BJ (cell line): ENCODE measurements around the gene PCDHGB3. TPM values are rescaled to one million over a fixed set of nuclear protein-coding genes. Genes with fewer than 3 reads are reported as not detected.
"Not testable (repeated sequence)": the region's sequence is repeated elsewhere in the genome, so short reads cannot be mapped to it uniquely, and the experiment has no call there.

Experiments used
- CTCF ChIA-PET: fragments of 350-600 bp; formaldehyde crosslinking; extraction: SDS; loops from one replicate; lab custom pipeline; 2021; ENCODE audit warnings: antibody characterized with exemption, inconsistent platforms; lab: Yijun Ruan, JAX
- POLR2A ChIA-PET: fragments of 300-600 bp; sonication (Branson Sonifier 250); formaldehyde crosslinking; extraction: SDS; loops from one replicate; lab custom pipeline; 2021; ENCODE audit warnings: antibody characterized with exemption; lab: Charles Lee
- DNase-seq: peaks from one replicate; pipeline ENCODE4 v3.0.0-alpha.2; 2011; ENCODE audit warnings: low read depth
- H3K27me3 ChIP-seq: 2 replicates; pipeline ENCODE4 v1.6.0; 2011; ENCODE audit warnings: low read length; ENCODE audit not compliant: control insufficient read depth, insufficient read depth
- H3K36me3 ChIP-seq: 2 replicates; pipeline ENCODE4 v1.5.1; 2011; ENCODE audit warnings: low read length; ENCODE audit not compliant: control insufficient read depth, insufficient read depth
- H3K4me3 ChIP-seq: 2 replicates; pipeline ENCODE4 v1.5.1; 2011; ENCODE audit warnings: low read depth, mild to moderate bottlenecking, control low read depth, low read length
- CTCF ChIP-seq: IDR thresholded peaks from 2 replicates; pipeline ENCODE4 v1.5.1; 2011; ENCODE audit warnings: low read depth, mild to moderate bottlenecking, control low read depth, inconsistent platforms, low read length, moderate library complexity; ENCODE audit not compliant: insufficient read depth
- polyA plus RNA-seq: library from polyadenylated mRNA; depleted of rRNA; stranded (reverse); fragments of >200 nt; gene quantifications from 2 replicates; pipeline ENCODE4 v1.2.3, GENCODE V29; 2011

PCDHGB3 gene
- polyA plus RNA-seq, 1 experiment: 3.0 TPM

GRCh38 chr5:141397756-141398551 lies 27.9 kb downstream of the PCDHGB3 start, which contains the start of gene PCDHGB5:
Gene PCDHGB5, plus strand, starts transcription at chr5:141397947. Its CDS starts 181 bp downstream, at chr5:141398128.
- DNase-seq, H3K27me3 ChIP-seq, H3K36me3 ChIP-seq: not testable (repeated sequence)
- TF ChIP-seq CTCF: peak; percentile 63
- H3K4me3 ChIP-seq: peak within 1 kb of the TSS; percentile 35
- POLR2A ChIA-PET: interaction anchor here (0.9 kb wide), 1 partner anchor 160 kb away, joined by 4 read pairs; no protein-coding TSS in a partner anchor
- CTCF ChIA-PET: interaction anchor here (0.7 to 4.2 kb wide), 21 partner anchors 9 to 168 kb away, joined by 3 to 28 read pairs (median 4); partner anchors contain the start of genes PCDHGA1, PCDHGA10, PCDHGA11 and PCDHGA4

GRCh38 chr5:141398608-141399007 lies 28.6 kb downstream of the PCDHGB3 start:
- H3K36me3 ChIP-seq: no peaks in the 10 kb centered on the region; the same call in 1 of the 2 replicates
- no peak for TF ChIP-seq CTCF
- DNase-seq: no peak
- ChIA-PET CTCF (interaction anchor here (0.9 to 4.2 kb wide), 9 partner anchors 15 to 166 kb away, joined by 3 to 28 read pairs (median 4); partner anchors contain the start of genes PCDHGA10, PCDHGA11, PCDHGA4 and PCDHGA7), POLR2A (no interaction called here)
- H3K4me3 ChIP-seq: no peak overlapping the region
- H3K27me3 ChIP-seq: no peaks in the 10 kb centered on the region

GRCh38 chr5:141399555-141400258 lies 29.7 kb downstream of the PCDHGB3 start:
- Histone ChIP-seq H3K4me3 (no peak overlapping the region), H3K36me3 (no peaks in the 10 kb centered on the region; the same call in 1 of the 2 replicates), H3K27me3 (no peaks in the 10 kb centered on the region)
- CTCF ChIA-PET: interaction anchor here (1.0 to 1.7 kb wide), 5 partner anchors 13 to 218 kb away, joined by 3 to 4 read pairs (median 3); partner anchors contain the start of genes PCDHB16 and PCDHGA10
- POLR2A ChIA-PET: no interaction called here
- DNase-seq: no peak
- TF ChIP-seq CTCF: no peak

GRCh38 chr5:141402553-141403243 lies 32.7 kb downstream of the PCDHGB3 start, which contains the start of gene PCDHGA9:
Gene PCDHGA9, plus strand, starts transcription at chr5:141402778. Its CDS starts 175 bp downstream, at chr5:141402953.
- CTCF ChIA-PET: interaction anchor here (0.6 to 1.5 kb wide), 4 partner anchors 12 to 161 kb away, joined by 3 to 8 read pairs (median 4); no protein-coding TSS in a partner anchor
- no peak for DNase-seq
- H3K27me3 ChIP-seq: no peaks in the 10 kb centered on the region
- no peak within 1 kb of the TSS for H3K4me3 ChIP-seq
- POLR2A ChIA-PET: no interaction called here
- TF ChIP-seq CTCF: peak; percentile 35; the same call in 1 of the 2 replicates
- H3K36me3 ChIP-seq: no peaks in the 10 kb centered on the region; the same call in 1 of the 2 replicates
